Astrocyte (in vitro differentiated cells and primary cell): Measurements from ENCODE around the gene PMF1. TPM values are rescaled to one million over a fixed set of nuclear protein-coding genes. Genes with fewer than 3 reads are reported as not detected.

Source experiments
- DNase-seq: peaks from one replicate; pipeline ENCODE4 v3.0.0-alpha.2; 2010; ENCODE audit warnings: low read depth
- FAIRE-seq: peaks from 2 replicates; lab custom pipeline; 2011; peaks lifted over from hg19 to GRCh38; lab: Jason Lieb, UNC
- H2AFZ ChIP-seq: 2 replicates; pipeline ENCODE4 v1.6.0; 2012; ENCODE audit warnings: low read depth, low read length, inconsistent platforms
- H3K27ac ChIP-seq: 2 replicates; pipeline ENCODE4 v1.5.1; 2011; ENCODE audit warnings: low read depth, low read length, inconsistent platforms
- H3K27me3 ChIP-seq: 2 replicates; pipeline ENCODE4 v1.6.0; 2011; ENCODE audit warnings: low read length, inconsistent platforms; ENCODE audit not compliant: insufficient read depth
- H3K36me3 ChIP-seq: 2 replicates; pipeline ENCODE4 v1.5.1; 2011; ENCODE audit warnings: low read length, inconsistent platforms; ENCODE audit not compliant: insufficient read depth
- H3K4me1 ChIP-seq: 2 replicates; pipeline ENCODE4 v1.5.1; 2011; ENCODE audit warnings: low read length, inconsistent platforms; ENCODE audit not compliant: insufficient read depth
- H3K4me2 ChIP-seq: 2 replicates; pipeline ENCODE4 v1.6.0; 2012; ENCODE audit warnings: low read length, inconsistent platforms
- H3K4me3 ChIP-seq: 2 replicates; pipeline ENCODE4 v1.5.1; 2011; ENCODE audit warnings: low read depth, mild to moderate bottlenecking, low read length, inconsistent platforms; ENCODE audit not compliant: insufficient read depth
- H3K79me2 ChIP-seq: 2 replicates; pipeline ENCODE4 v1.6.0; 2012; ENCODE audit warnings: mild to moderate bottlenecking, low read length, inconsistent platforms; ENCODE audit not compliant: insufficient read depth
- H3K9ac ChIP-seq: 2 replicates; pipeline ENCODE4 v1.6.0; 2012; ENCODE audit warnings: mild to moderate bottlenecking, low read length, inconsistent platforms
- H3K9me3 ChIP-seq: 2 replicates; pipeline ENCODE4 v1.5.1; 2012; ENCODE audit warnings: low read depth, mild to moderate bottlenecking, low read length, inconsistent platforms; ENCODE audit not compliant: insufficient read depth
- H4K20me1 ChIP-seq: 2 replicates; pipeline ENCODE4 v1.6.0; 2012; ENCODE audit warnings: low read length, inconsistent platforms; ENCODE audit not compliant: insufficient read depth
- H3K27ac Mint-ChIP-seq: one replicate; pipeline ENCODE4 v1.8.0; 2021; ENCODE audit warnings: mild to moderate bottlenecking, mixed read lengths; ENCODE audit not compliant: unreplicated experiment
- H3K27me3 Mint-ChIP-seq: one replicate; pipeline ENCODE4 v1.8.0; 2021; ENCODE audit warnings: low read depth, mixed read lengths; ENCODE audit not compliant: unreplicated experiment
- H3K36me3 Mint-ChIP-seq: one replicate; pipeline ENCODE4 v1.8.0; 2021; ENCODE audit warnings: low read depth, mixed read lengths; ENCODE audit not compliant: unreplicated experiment
- H3K4me1 Mint-ChIP-seq: one replicate; pipeline ENCODE4 v1.8.0; 2021; ENCODE audit warnings: low read depth, mixed read lengths; ENCODE audit not compliant: unreplicated experiment
- H3K4me3 Mint-ChIP-seq: one replicate; pipeline ENCODE4 v1.8.0; 2021; ENCODE audit warnings: mild to moderate bottlenecking, moderate library complexity, mixed read lengths; ENCODE audit not compliant: unreplicated experiment
- H3K9me3 Mint-ChIP-seq: one replicate; pipeline ENCODE4 v1.8.0; 2021; ENCODE audit warnings: mild to moderate bottlenecking, mixed read lengths; ENCODE audit not compliant: unreplicated experiment
- CTCF ChIP-seq: IDR thresholded peaks from 2 replicates; pipeline ENCODE4 v1.5.1; 2011; ENCODE audit warnings: low read depth, mild to moderate bottlenecking, inconsistent platforms, low read length, moderate library complexity; ENCODE audit not compliant: insufficient read depth
- EZH2 ChIP-seq: IDR thresholded peaks from 2 replicates; pipeline ENCODE4 v1.6.1; 2012; ENCODE audit warnings: mild to moderate bottlenecking, low read length, inconsistent platforms; ENCODE audit not compliant: insufficient read depth
- total RNA-seq: library from RNA; stranded (reverse); gene quantifications from 2 replicates; pipeline ENCODE4 v1.2.1, GENCODE V29; 2021

Gene PMF1
- total RNA-seq, 1 donor from 2014 or later, result 29.9 TPM

DNA sequence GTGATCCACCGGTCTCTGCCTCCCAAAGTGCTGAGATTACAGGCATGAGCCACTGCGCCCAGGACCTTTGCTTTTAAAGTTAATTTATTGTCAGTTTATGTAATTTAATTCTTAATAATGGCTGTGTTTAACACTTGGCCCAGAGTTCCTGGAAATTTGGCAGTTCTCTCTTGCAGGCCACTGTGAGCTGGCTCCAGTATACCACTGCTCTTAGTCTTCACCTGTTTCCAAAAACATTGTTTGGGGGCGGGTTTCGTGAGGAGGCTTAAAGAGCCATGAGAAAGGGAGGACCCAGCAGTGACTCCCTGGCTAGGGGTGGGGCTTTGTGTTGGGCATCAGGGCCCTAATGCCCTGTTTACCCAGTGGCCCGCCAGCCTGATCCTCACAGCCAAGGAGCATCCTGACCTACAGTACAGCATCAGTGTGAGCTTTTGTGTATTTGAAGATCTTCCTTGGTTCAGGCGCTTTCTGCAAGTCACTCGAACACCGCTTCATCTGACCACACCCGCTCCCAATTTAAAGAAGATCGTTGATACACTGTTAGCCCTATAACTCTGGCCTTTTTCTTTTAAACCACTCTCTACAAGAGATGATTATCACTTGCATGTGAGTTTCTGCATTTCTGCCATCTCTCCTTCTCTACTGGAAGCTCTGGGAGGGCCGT, 17.1 kb downstream of the PMF1 start:
- Mint-ChIP-seq H3K9me3 (no peaks in the 10 kb centered on the region), H3K27ac (no peak overlapping the region), H3K36me3 (peaks cover 7% of the 10 kb centered on the region), H3K27me3 (no peaks in the 10 kb centered on the region), H3K4me3 (no peak overlapping the region), H3K4me1 (peaks cover 13% of the 10 kb centered on the region)
- Histone ChIP-seq H4K20me1 (no peaks in the 10 kb centered on the region), H3K79me2 (no peaks in the 10 kb centered on the region), H2AFZ (no peak overlapping the region), H3K27me3 (no peaks in the 10 kb centered on the region), H3K9me3 (no peaks in the 10 kb centered on the region), H3K36me3 (peaks cover 4% of the 10 kb centered on the region), H3K4me3 (no peak overlapping the region), H3K4me1 (peaks cover 16% of the 10 kb centered on the region), H3K9ac (no peak overlapping the region), H3K4me2 (no peak overlapping the region), H3K27ac (no peak overlapping the region)
- TF ChIP-seq CTCF, result no peak
- no peak for TF ChIP-seq EZH2
- DNase-seq (no peak), FAIRE-seq (no peak)

- no peaks in the 10 kb centered on the region for H3K9me3 Mint-ChIP-seq
- H3K4me1 Mint-ChIP-seq, result peaks cover 13% of the 10 kb centered on the region
- no peak for FAIRE-seq
- Histone ChIP-seq H3K4me3 (no peak overlapping the region), H3K9me3 (no peaks in the 10 kb centered on the region), H4K20me1 (no peaks in the 10 kb centered on the region), H3K4me2 (no peak overlapping the region), H3K4me1 (peaks cover 16% of the 10 kb centered on the region), H2AFZ (no peak overlapping the region), H3K79me2 (no peaks in the 10 kb centered on the region), H3K27ac (no peak overlapping the region), H3K27me3 (no peaks in the 10 kb centered on the region), H3K9ac (no peak overlapping the region), H3K36me3 (peaks cover 4% of the 10 kb centered on the region)
- peaks cover 8% of the 10 kb centered on the region for H3K36me3 Mint-ChIP-seq
- TF ChIP-seq EZH2, result no peak
- no peak for TF ChIP-seq CTCF
- no peak overlapping the region for H3K27ac Mint-ChIP-seq
- H3K27me3 Mint-ChIP-seq, result no peaks in the 10 kb centered on the region
- H3K4me3 Mint-ChIP-seq, result no peak overlapping the region
- DNase-seq, result no peak
Measured at GRCh38 chr1:156230473-156230837, 17.6 kb downstream of the PMF1 start.

DNA sequence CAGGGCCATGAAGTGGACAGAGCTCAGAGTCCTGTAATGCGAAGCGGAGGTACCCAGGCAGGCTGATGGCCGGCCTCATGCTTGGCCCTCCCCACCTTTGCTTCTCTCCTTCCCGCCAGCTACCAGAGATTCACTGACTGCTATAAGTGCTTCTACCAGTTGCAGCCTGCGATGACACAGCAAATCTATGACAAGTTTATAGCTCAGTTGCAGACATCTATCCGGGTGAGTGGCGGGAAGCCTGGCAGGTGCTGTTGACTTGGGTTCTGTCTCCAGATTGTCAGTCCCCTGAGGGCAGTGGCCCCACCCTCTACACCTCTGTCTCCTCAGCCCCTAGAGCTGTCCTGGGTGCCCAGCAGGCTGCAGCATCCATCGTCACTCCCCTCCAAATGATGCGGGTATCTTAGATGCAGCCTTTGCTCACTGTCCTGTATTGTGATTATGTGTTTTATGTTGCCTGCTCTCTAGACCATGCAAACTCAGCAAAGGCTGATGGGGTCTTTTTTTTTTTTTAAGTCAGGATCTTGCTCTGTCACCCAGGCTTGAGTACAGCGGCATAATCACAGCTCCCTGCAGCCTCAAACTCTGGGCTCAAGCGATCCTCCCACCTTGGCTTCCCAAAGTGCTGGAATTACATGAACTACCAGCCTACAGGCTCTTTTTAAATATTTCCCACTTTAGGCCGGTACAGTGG, 19.5 kb downstream of the PMF1 start:
- Histone ChIP-seq H2AFZ (no peak overlapping the region), H3K4me3 (no peak overlapping the region), H3K79me2 (no peaks in the 10 kb centered on the region), H3K4me1 (peaks cover 16% of the 10 kb centered on the region), H4K20me1 (no peaks in the 10 kb centered on the region), H3K27me3 (no peaks in the 10 kb centered on the region), H3K9ac (no peak overlapping the region), H3K36me3 (peaks cover 4% of the 10 kb centered on the region), H3K9me3 (no peaks in the 10 kb centered on the region), H3K4me2 (no peak overlapping the region), H3K27ac (no peak overlapping the region)
- H3K27me3 Mint-ChIP-seq, result no peaks in the 10 kb centered on the region
- peaks cover 13% of the 10 kb centered on the region for H3K4me1 Mint-ChIP-seq
- H3K9me3 Mint-ChIP-seq, result no peaks in the 10 kb centered on the region
- H3K27ac Mint-ChIP-seq, result peak overlapping the region; percentile 69
- DNase-seq (no peak), FAIRE-seq (no peak)
- no peak for TF ChIP-seq EZH2
- peaks cover 16% of the 10 kb centered on the region for H3K36me3 Mint-ChIP-seq
- H3K4me3 Mint-ChIP-seq, result no peak overlapping the region
